Endothelial cell of umbilical vein (primary cell): ENCODE results near the gene CSMD2.

ENCODE experiments used
- EZH2 ChIP-seq: IDR thresholded peaks from 2 replicates; pipeline ENCODE4 v1.6.1; 2012; ENCODE audit warnings: borderline replicate concordance, low read depth, mild to moderate bottlenecking, moderate library complexity, low read length, inconsistent platforms; ENCODE audit not compliant: severe bottlenecking
- TF ChIP-seq, protein P1 (sequence below): IDR thresholded peaks from 2 replicates; pipeline ENCODE4 v1.6.1; 2011; ENCODE audit not compliant: insufficient read depth, insufficient read length

DNA sequence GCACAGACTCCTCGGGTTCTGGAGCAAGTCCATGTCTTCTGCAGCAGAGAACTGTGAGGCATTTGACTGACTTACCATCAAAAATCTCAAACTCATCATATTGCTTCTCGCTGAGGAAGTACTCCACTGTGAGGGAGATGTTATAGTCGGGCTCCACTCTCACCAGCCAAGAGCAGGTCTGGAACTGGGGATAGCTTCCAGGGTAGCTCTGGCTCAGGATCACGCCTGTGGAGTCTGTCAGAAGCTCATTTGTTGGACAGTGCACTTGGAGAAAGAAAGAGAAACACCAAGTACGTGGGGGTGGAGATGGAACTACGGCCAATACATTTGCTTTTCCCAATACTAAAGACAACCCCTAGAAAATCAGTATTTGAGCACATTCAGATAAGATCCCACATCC, 581.5 kb downstream of the CSMD2 start:
- no peak for TF ChIP-seq EZH2
- TF ChIP-seq, protein P1, sequence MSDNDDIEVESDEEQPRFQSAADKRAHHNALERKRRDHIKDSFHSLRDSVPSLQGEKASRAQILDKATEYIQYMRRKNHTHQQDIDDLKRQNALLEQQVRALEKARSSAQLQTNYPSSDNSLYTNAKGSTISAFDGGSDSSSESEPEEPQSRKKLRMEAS, result no peak
